Stimulated activated naive B cell treated with anti-CD40 and anti-IgM and Interleukin-4, amounts not matched to agents 10 μg/mL and 1 μg/mL and 100 μg/mL, for 72 hours (primary cell): ENCODE measurements around the gene LSM14B.

ENCODE experiments used
- ATAC-seq, 2 donors: fragments of 150-1000 bp; cut with Tn5 transposase; replicated peaks; 2 replicates each; pipeline ENCODE4 v1.10.0; 2021; ENCODE audit warnings: moderate library complexity in 1 of 2
- DNase-seq: peaks from one replicate; pipeline ENCODE4 v3.0.0; 2021
- H3K27ac Mint-ChIP-seq: one replicate; pipeline ENCODE4 v1.8.0; 2022; ENCODE audit warnings: mild to moderate bottlenecking, mixed read lengths
- H3K27me3 Mint-ChIP-seq, 2 donors: one replicate each; pipeline ENCODE4 v1.8.0; 2022; ENCODE audit warnings: mixed read lengths in 2 of 2
- H3K36me3 Mint-ChIP-seq, 2 donors: one replicate each; pipeline ENCODE4 v1.8.0; 2022; ENCODE audit warnings: mixed read lengths in 2 of 2, mild to moderate bottlenecking in 1 of 2
- H3K4me1 Mint-ChIP-seq, 2 donors: one replicate each; pipeline ENCODE4 v1.8.0; 2022; ENCODE audit warnings: mixed read lengths in 2 of 2, mild to moderate bottlenecking in 1 of 2
- H3K4me3 Mint-ChIP-seq, 2 donors: one replicate each; pipeline ENCODE4 v1.8.0; 2022; ENCODE audit warnings: mild to moderate bottlenecking in 2 of 2, mixed read lengths in 2 of 2, moderate library complexity in 1 of 2
- H3K9me3 Mint-ChIP-seq, 2 donors: one replicate each; pipeline ENCODE4 v1.8.0; 2022; ENCODE audit warnings: mixed read lengths in 2 of 2, mild to moderate bottlenecking in 1 of 2

The LSM14B gene

GRCh38 chr20:62174870-62175624 lies 52.8 kb downstream of the LSM14B start:
- Mint-ChIP-seq H3K36me3 (peaks cover 21 to 36% of the 10 kb centered on the region in 2 donors), H3K4me1 (no peaks in the 10 kb centered on the region), H3K27me3 (no peaks in the 10 kb centered on the region), H3K27ac (peak overlapping the region; percentile 77), H3K4me3 (no peak overlapping the region), H3K9me3 (no peaks in the 10 kb centered on the region)
- DNase-seq (no peak), ATAC-seq (no peak)

GRCh38 chr20:62175711-62176110 lies 53.4 kb downstream of the LSM14B start:
- Mint-ChIP-seq H3K27ac (peak overlapping the region; percentile 77), H3K27me3 (no peaks in the 10 kb centered on the region), H3K36me3 (peaks cover 21 to 36% of the 10 kb centered on the region in 2 donors), H3K4me1 (no peaks in the 10 kb centered on the region), H3K9me3 (no peaks in the 10 kb centered on the region), H3K4me3 (no peak overlapping the region)
- DNase-seq = no peak
- ATAC-seq = no peak

GRCh38 chr20:62176866-62177265 lies 54.6 kb downstream of the LSM14B start:
- Mint-ChIP-seq H3K27me3 (no peaks in the 10 kb centered on the region), H3K36me3 (peaks cover 21 to 36% of the 10 kb centered on the region in 2 donors), H3K9me3 (no peaks in the 10 kb centered on the region), H3K27ac (no peak overlapping the region), H3K4me3 (no peak overlapping the region), H3K4me1 (peaks cover 3% of the 10 kb centered on the region in 2 donors)
- DNase-seq (no peak), ATAC-seq (no peak)

- no peak overlapping the region for H3K27ac Mint-ChIP-seq
- H3K36me3 Mint-ChIP-seq = peaks cover 21 to 36% of the 10 kb centered on the region in 2 donors
- H3K4me1 Mint-ChIP-seq = peaks cover 4 to 7% of the 10 kb centered on the region in 2 donors
These were observed 55.0 kb downstream of the LSM14B start for GRCh38 chr20:62177307-62177706.

GRCh38 chr20:62178316-62179161 lies 56.3 kb downstream of the LSM14B start:
- H3K4me1 Mint-ChIP-seq = peaks cover 6 to 9% of the 10 kb centered on the region in 2 donors

More at GRCh38 chr20:62177307-62177706, 55.0 kb downstream of the LSM14B start:
- Mint-ChIP-seq H3K4me3 (no peak overlapping the region), H3K27me3 (no peaks in the 10 kb centered on the region), H3K9me3 (no peaks in the 10 kb centered on the region)
- ATAC-seq (no peak), DNase-seq (no peak)

GRCh38 chr20:62179162-62179504 lies 56.9 kb downstream of the LSM14B start:
- H3K27me3 Mint-ChIP-seq = no peaks in the 10 kb centered on the region
- peaks cover 18 to 33% of the 10 kb centered on the region in 2 donors for H3K36me3 Mint-ChIP-seq
- no peak overlapping the region for H3K4me3 Mint-ChIP-seq
- H3K9me3 Mint-ChIP-seq = no peaks in the 10 kb centered on the region
- H3K27ac Mint-ChIP-seq = no peak overlapping the region
- DNase-seq = no peak
- H3K4me1 Mint-ChIP-seq = peaks cover 8 to 15% of the 10 kb centered on the region in 2 donors
- ATAC-seq = no peak

More at GRCh38 chr20:62178316-62179161, 56.3 kb downstream of the LSM14B start:
- no peak for DNase-seq
- no peaks in the 10 kb centered on the region for H3K9me3 Mint-ChIP-seq
- peaks cover 21 to 36% of the 10 kb centered on the region in 2 donors for H3K36me3 Mint-ChIP-seq
- no peak overlapping the region for H3K4me3 Mint-ChIP-seq
- H3K27me3 Mint-ChIP-seq = no peaks in the 10 kb centered on the region
- no peak for ATAC-seq
- H3K27ac Mint-ChIP-seq = no peak overlapping the region

GRCh38 chr20:62181808-62182207 lies 59.5 kb downstream of the LSM14B start:
- Mint-ChIP-seq H3K27me3 (no peaks in the 10 kb centered on the region), H3K36me3 (peaks cover 12 to 24% of the 10 kb centered on the region in 2 donors)

GRCh38 chr20:62182469-62183425 lies 60.5 kb downstream of the LSM14B start, which contains the start of gene MTG2:
MTG2 (plus strand) TSS chr20:62183028; CDS start chr20:62193421, 10,393 bp downstream.
- peak within 1 kb of the TSS; percentile 94 to 97 for H3K4me3 Mint-ChIP-seq
- ATAC-seq (peak; percentile 96), DNase-seq (peak; percentile 91)
- H3K36me3 Mint-ChIP-seq = peaks cover 11 to 22% of the 10 kb centered on the region in 2 donors
- peak within 1 kb of the TSS; percentile 98 for H3K27ac Mint-ChIP-seq
- no peaks in the 10 kb centered on the region for H3K27me3 Mint-ChIP-seq
- peaks cover 24 to 34% of the 10 kb centered on the region in 2 donors for H3K4me1 Mint-ChIP-seq
- H3K9me3 Mint-ChIP-seq = no peaks in the 10 kb centered on the region

More at GRCh38 chr20:62181808-62182207, 59.5 kb downstream of the LSM14B start:
- H3K4me1 Mint-ChIP-seq = peaks cover 17 to 26% of the 10 kb centered on the region in 2 donors
- no peaks in the 10 kb centered on the region for H3K9me3 Mint-ChIP-seq
- peak overlapping the region; percentile 94 to 97 for H3K4me3 Mint-ChIP-seq
- ATAC-seq = no peak
- H3K27ac Mint-ChIP-seq = peak overlapping the region; percentile 98
- DNase-seq = no peak

- H3K27ac Mint-ChIP-seq = peak overlapping the region; percentile 98
- peaks cover 11 to 22% of the 10 kb centered on the region in 2 donors for H3K36me3 Mint-ChIP-seq
- H3K27me3 Mint-ChIP-seq = no peaks in the 10 kb centered on the region
- peak overlapping the region; percentile 94 to 97 for H3K4me3 Mint-ChIP-seq
- H3K4me1 Mint-ChIP-seq = peaks cover 25 to 37% of the 10 kb centered on the region in 2 donors
- no peaks in the 10 kb centered on the region for H3K9me3 Mint-ChIP-seq
- ATAC-seq = no peak
- no peak for DNase-seq
These were observed 61.3 kb downstream of the LSM14B start for GRCh38 chr20:62183426-62184142.
